ENCODE measurements around the gene KCNN4. TPM values are rescaled to one million over a fixed set of nuclear protein-coding genes. Genes with fewer than 3 reads are reported as not detected.

The KCNN4 gene
- total RNA-seq: 1.1 and 1.3 TPM in 2 replicates

DNA sequence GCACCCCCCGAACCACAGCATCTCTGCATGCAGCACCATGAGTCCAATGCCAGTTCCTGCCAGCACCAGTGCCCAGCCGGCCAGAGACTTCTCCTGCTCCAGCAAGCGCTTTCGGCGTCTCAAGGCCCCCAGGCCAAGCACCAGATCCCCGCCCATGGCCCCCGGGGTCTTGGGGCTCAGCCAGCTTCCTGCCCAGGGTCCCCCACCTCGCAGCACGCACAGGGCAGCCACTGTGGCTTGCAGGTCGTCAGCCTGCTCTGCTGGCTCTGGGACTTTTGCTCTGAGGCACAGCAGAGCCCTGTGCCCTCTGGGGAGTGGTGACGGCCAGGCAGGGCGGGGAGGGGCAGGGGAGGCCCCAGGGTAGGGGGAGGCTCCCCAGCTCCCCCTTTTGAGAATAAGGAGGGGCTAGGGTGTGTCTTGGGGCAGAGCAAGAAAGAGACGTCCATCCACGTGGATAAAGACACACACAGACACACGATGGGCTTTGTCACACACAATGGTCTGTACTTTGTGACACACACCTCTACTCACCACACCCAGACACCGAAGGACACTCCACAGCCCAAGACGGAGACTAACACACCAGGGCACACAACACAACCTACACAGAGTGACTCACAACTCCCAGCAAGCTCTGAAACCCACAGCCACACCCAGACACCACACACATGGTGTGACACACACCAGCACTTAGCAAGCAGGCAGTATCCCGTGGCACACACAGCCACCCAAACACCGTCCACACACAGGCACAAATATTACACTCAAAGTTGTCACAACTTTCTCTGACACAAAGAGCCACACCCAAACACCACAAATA, at the start of gene KCNN4:
KCNN4 (minus strand) TSS at position 268 of the 820 bp plus-strand sequence; CDS start at position 156, 112 bp downstream.

GRCh38 chr19:43826787-43827754, 46.3 kb upstream of the KCNN4 start, which contains the start of gene ZNF283:
Gene ZNF283 (plus strand): TSS chr19:43827321. CDS start chr19:43833505, 6,184 bp downstream.

DNA sequence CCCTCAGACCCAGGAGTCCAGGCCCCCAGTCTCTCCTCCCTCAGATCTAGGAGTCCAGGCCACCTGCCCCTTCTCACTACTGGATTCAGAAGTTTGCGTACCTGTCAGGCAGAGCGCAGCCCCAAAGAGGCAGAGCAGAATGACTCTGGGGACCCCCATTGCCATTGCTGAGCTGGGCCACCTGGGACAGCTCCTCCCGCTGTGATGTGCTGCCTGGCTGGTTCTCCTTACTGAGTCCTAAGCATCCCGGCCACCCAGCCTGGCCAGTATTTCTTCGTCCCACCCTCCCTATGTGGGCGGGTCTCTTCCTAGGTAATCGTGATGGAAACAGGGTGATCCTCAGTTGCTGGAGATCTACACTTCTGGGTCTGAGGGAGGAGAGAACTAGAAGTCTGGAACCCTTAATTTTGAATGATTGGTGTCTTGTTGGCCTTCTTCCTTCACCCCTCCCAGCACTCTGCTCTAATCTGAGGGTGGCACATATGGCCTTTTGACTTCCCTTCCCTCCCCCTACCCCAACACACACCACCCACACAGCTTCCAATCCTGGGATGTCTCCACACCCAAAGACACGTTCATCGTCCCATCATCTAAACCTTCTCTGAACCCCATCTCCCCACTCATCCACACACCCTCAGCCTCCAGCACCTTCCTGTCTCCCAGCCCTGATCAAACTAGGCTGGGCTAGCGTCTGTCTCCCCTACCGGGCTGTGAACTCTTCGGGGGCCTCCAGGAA, 21.6 kb upstream of the KCNN4 start, which contains the start of gene LYPD5:
LYPD5 (minus strand) TSS at position 232 of the 736 bp plus-strand sequence; CDS start at position 165, 67 bp downstream.

DNA sequence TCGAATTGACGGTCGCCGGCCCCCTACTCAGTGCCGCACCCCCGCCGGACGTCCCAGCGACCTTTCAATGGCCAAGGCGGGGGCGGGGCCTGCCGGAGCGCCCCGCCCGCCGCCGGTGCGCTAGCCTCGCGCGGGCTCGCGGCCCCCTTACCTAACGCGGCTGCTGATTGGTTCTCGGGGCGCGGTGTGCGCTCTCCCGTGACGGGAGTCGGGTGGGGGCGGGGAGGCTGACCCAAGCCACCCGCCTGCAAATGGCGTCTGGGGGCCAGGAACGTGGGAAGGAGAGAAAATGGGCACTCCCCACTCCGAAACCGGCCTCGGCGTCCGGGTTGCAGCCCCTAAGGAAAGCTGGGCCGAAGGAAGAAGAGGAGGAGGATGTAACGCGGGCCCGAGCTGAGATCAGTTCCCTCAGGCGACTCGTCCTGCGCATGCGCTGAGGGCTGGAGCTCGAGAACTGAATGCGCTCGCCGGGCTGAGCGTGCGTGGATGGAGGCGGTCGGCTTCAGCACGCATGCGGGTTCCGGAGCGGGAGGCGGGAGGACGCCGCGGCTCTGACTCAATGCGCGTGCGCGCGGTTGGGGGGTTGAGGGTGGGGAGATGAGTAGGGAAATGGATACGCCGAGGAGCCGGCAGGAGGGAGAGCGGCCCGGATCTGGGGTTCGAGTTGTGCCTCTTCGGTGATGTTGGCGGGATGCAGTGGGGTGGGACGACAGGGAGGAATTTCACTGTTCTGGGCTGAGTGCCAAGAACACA, 26.1 kb downstream of the KCNN4 start, which contains the start of gene SMG9:
SMG9 (minus strand) TSS at position 460 of the 753 bp plus-strand sequence. CDS start 4,221 bp downstream, outside the sequence.

Other genes starting within 250 kb of the KCNN4 start
- gene ZNF575, start 247.8 kb downstream of the KCNN4 start, total RNA-seq: 0.11 and 0.37 TPM in 2 replicates
- 14.4 and 20.0 TPM in 2 replicates for gene XRCC1, start 205.4 kb downstream of the KCNN4 start, total RNA-seq
- 2.9 and 3.4 TPM in 2 replicates for gene PINLYP, start 205.2 kb downstream of the KCNN4 start, total RNA-seq
- gene IRGQ, start 184.8 kb downstream of the KCNN4 start, total RNA-seq: 12.7 and 15.7 TPM in 2 replicates
- gene ZNF576, start 184.4 kb downstream of the KCNN4 start, total RNA-seq: 13.0 and 15.5 TPM in 2 replicates
- gene SRRM5, start 168.9 kb downstream of the KCNN4 start, total RNA-seq: not detected in 2 replicates
- 25.7 and 30.0 TPM in 2 replicates for gene ZNF428, start 161.3 kb downstream of the KCNN4 start, total RNA-seq
- 1.2 and 3.7 TPM in 2 replicates for gene CADM4, start 141.1 kb downstream of the KCNN4 start, total RNA-seq
- gene PLAUR, start 110.8 kb downstream of the KCNN4 start, total RNA-seq: 126 and 194 TPM in 2 replicates
- not detected in 2 replicates for gene IRGC, start 64.9 kb downstream of the KCNN4 start, total RNA-seq
- gene SMG9, start 26.0 kb downstream of the KCNN4 start, total RNA-seq: 6.7 and 7.9 TPM in 2 replicates
- 0.50 TPM in 1 of 2 replicates, not detected in the other for gene LYPD5, start 21.5 kb upstream of the KCNN4 start, total RNA-seq
- gene ZNF283, start 46.3 kb upstream of the KCNN4 start, total RNA-seq: 11.8 and 20.2 TPM in 2 replicates
- 2.2 and 5.7 TPM in 2 replicates for gene ZNF404, start 103.0 kb upstream of the KCNN4 start, total RNA-seq
- gene ZNF45, start 154.3 kb upstream of the KCNN4 start, total RNA-seq: 14.1 and 17.3 TPM in 2 replicates
- gene ZNF221, start 170.3 kb upstream of the KCNN4 start, total RNA-seq: 8.7 and 9.2 TPM in 2 replicates
- gene ZNF155, start 203.2 kb upstream of the KCNN4 start, total RNA-seq: 7.6 and 11.4 TPM in 2 replicates
- gene ZNF230, start 222.0 kb upstream of the KCNN4 start, total RNA-seq: 3.0 and 3.1 TPM in 2 replicates
- 7.5 and 7.9 TPM in 2 replicates for gene ZNF222, start 244.4 kb upstream of the KCNN4 start, total RNA-seq

All from uterine smooth muscle cell (primary cell).